Endodermal cell (in vitro differentiated cells): ENCODE data around the gene STIM1. TPM values are rescaled to one million over a fixed set of nuclear protein-coding genes. Genes with fewer than 3 reads are reported as not detected.

ENCODE experiments used
- DNase-seq: peaks from one replicate; pipeline ENCODE4 v3.0.0-alpha.2; 2017
- H3K27ac ChIP-seq: 2 replicates; pipeline ENCODE4 v1.5.1; 2013; ENCODE audit warnings: mild to moderate bottlenecking, low read depth, low read length, moderate library complexity
- H3K27me3 ChIP-seq: 2 replicates; pipeline ENCODE4 v1.6.1; 2013; ENCODE audit warnings: mild to moderate bottlenecking, low read length, moderate library complexity; ENCODE audit not compliant: insufficient read depth, control insufficient read depth, poor library complexity, severe bottlenecking
- H3K36me3 ChIP-seq: 2 replicates; pipeline ENCODE4 v1.7.0; 2013; ENCODE audit warnings: mild to moderate bottlenecking, low read length, moderate library complexity; ENCODE audit not compliant: control insufficient read depth, insufficient read depth
- H3K4me1 ChIP-seq: one replicate; pipeline ENCODE4 v1.7.0; 2013; ENCODE audit warnings: low read length; ENCODE audit not compliant: control insufficient read depth, insufficient read depth
- H3K4me3 ChIP-seq: 2 replicates; pipeline ENCODE4 v1.5.1; 2013; ENCODE audit warnings: mild to moderate bottlenecking, low read length, moderate library complexity
- H3K9ac ChIP-seq: 2 replicates; pipeline ENCODE4 v1.6.1; 2013; ENCODE audit warnings: mild to moderate bottlenecking, low read length, moderate library complexity; ENCODE audit not compliant: poor library complexity, severe bottlenecking; ENCODE audit errors: extremely low read depth
- H3K9me3 ChIP-seq: 2 replicates; pipeline ENCODE4 v1.6.1; 2013; ENCODE audit warnings: mild to moderate bottlenecking, low read length, moderate library complexity; ENCODE audit not compliant: control insufficient read depth
- H3K27ac Mint-ChIP-seq: 2 replicates; pipeline ENCODE4 v1.8.0; 2020; ENCODE audit warnings: mixed read lengths
- H3K27me3 Mint-ChIP-seq: 2 replicates; pipeline ENCODE4 v1.8.0; 2021; ENCODE audit warnings: mild to moderate bottlenecking, mixed read lengths; ENCODE audit not compliant: insufficient read depth
- H3K36me3 Mint-ChIP-seq: 2 replicates; pipeline ENCODE4 v1.8.0; 2020; ENCODE audit warnings: low read depth, mixed read lengths
- H3K4me1 Mint-ChIP-seq: 2 replicates; pipeline ENCODE4 v1.8.0; 2020; ENCODE audit warnings: mixed read lengths
- H3K4me3 Mint-ChIP-seq: 2 replicates; pipeline ENCODE4 v1.8.0; 2020; ENCODE audit warnings: mild to moderate bottlenecking, moderate library complexity, mixed read lengths
- H3K9me3 Mint-ChIP-seq: 2 replicates; pipeline ENCODE4 v1.8.0; 2020; ENCODE audit warnings: mild to moderate bottlenecking, mixed read lengths
- CTCF ChIP-seq: fragments of 200-600 bp; sonication (generic); conservative IDR thresholded peaks from 2 replicates; pipeline ENCODE4 v1.5.0; 2021; ENCODE audit warnings: antibody characterized with exemption, mild to moderate bottlenecking
- WGBS, 2 experiments: methylation state at CpG; one replicate each; pipeline versions ENCODE4 v1.1.5 to v1.1.7; 2013; ENCODE audit warnings: missing lambda C conversion rate in 2 of 2, mixed read lengths in 1 of 2; ENCODE audit not compliant: insufficient coverage in 1 of 2, insufficient read length in 1 of 2; 5-methylcytosine and 5-hydroxymethylcytosine counted together
- total RNA-seq, 2 donors: library from RNA; stranded (reverse); fragmentation: NEBNext Ultra II Directional in 1 of 2; extraction: Animal tissue kit (Norgen Biotek cat#: 25700) in 1 of 2; gene quantifications; 2 replicates in 1 of 2; 3 replicates in 1 of 2; pipeline ENCODE4 v1.2.1, GENCODE V29; 2021

The STIM1 gene
- total RNA-seq, 2 donors from 2014 or later = 20.9 to 27.9 TPM

- no peak for TF ChIP-seq CTCF
These were observed 49.9 kb downstream of the STIM1 start for GRCh38 chr11:3905080-3905953.

GRCh38 chr11:3906166-3906565 lies 50.7 kb downstream of the STIM1 start:
- TF ChIP-seq CTCF = no peak
- 95% methylated on average over 1 of the region's 2 CpGs; no CpG with 5 or more reads in 1 of the 2 experiments for WGBS, 2 experiments
- Mint-ChIP-seq H3K4me1 (peaks cover 2% of the 10 kb centered on the region), H3K27ac (no peak overlapping the region), H3K9me3 (peaks cover 10% of the 10 kb centered on the region), H3K27me3 (no peaks in the 10 kb centered on the region), H3K4me3 (no peak overlapping the region), H3K36me3 (no peaks in the 10 kb centered on the region)
- no peak for DNase-seq
- no peak overlapping the region for H3K9ac ChIP-seq
- no peaks in the 10 kb centered on the region for H3K36me3 ChIP-seq
- no peaks in the 10 kb centered on the region for H3K4me1 ChIP-seq
- H3K9me3 ChIP-seq = no peaks in the 10 kb centered on the region
- peak overlapping the region; percentile 45 for H3K27ac ChIP-seq
- H3K27me3 ChIP-seq = no peaks in the 10 kb centered on the region
- H3K4me3 ChIP-seq = no peak overlapping the region

More at GRCh38 chr11:3905080-3905953, 49.9 kb downstream of the STIM1 start:
- H3K4me3 ChIP-seq = no peak overlapping the region
- no peaks in the 10 kb centered on the region for H3K36me3 Mint-ChIP-seq
- H3K36me3 ChIP-seq = no peaks in the 10 kb centered on the region
- no peak overlapping the region for H3K27ac ChIP-seq
- no peaks in the 10 kb centered on the region for H3K27me3 ChIP-seq
- WGBS, 2 experiments = 83 to 85% methylated on average over 3 of the region's 3 CpGs
- peaks cover 17% of the 10 kb centered on the region for H3K9me3 Mint-ChIP-seq
- H3K4me1 Mint-ChIP-seq = peaks cover 2% of the 10 kb centered on the region
- no peak overlapping the region for H3K9ac ChIP-seq
- no peak for DNase-seq
- H3K4me1 ChIP-seq = no peaks in the 10 kb centered on the region
- H3K9me3 ChIP-seq = peaks cover 3% of the 10 kb centered on the region
- no peak overlapping the region for H3K27ac Mint-ChIP-seq
- H3K4me3 Mint-ChIP-seq = no peak overlapping the region
- no peaks in the 10 kb centered on the region for H3K27me3 Mint-ChIP-seq

- WGBS, 2 experiments = 90 to 93% methylated on average over 2 of the region's 2 CpGs
These were observed 52.1 kb downstream of the STIM1 start for GRCh38 chr11:3907590-3907989.

More at GRCh38 chr11:3907590-3907989, 52.1 kb downstream of the STIM1 start:
- H3K4me1 Mint-ChIP-seq = peaks cover 2% of the 10 kb centered on the region
- DNase-seq = no peak
- no peaks in the 10 kb centered on the region for H3K9me3 ChIP-seq
- H3K27ac Mint-ChIP-seq = no peak overlapping the region
- no peaks in the 10 kb centered on the region for H3K27me3 Mint-ChIP-seq
- no peaks in the 10 kb centered on the region for H3K36me3 Mint-ChIP-seq
- H3K4me3 Mint-ChIP-seq = no peak overlapping the region
- no peaks in the 10 kb centered on the region for H3K27me3 ChIP-seq
- H3K27ac ChIP-seq = no peak overlapping the region
- no peak for TF ChIP-seq CTCF
- no peaks in the 10 kb centered on the region for H3K36me3 ChIP-seq
- H3K9ac ChIP-seq = no peak overlapping the region
- H3K9me3 Mint-ChIP-seq = peaks cover under 1% of the 10 kb centered on the region
- H3K4me3 ChIP-seq = no peak overlapping the region
- H3K4me1 ChIP-seq = no peaks in the 10 kb centered on the region
